ENCODE measurements around the gene ZNF598.
"Not testable (repeated sequence)": the region's sequence is repeated elsewhere in the genome, so short reads cannot be mapped to it uniquely, and the experiment has no call there.

Gene ZNF598

GRCh38 chr16:1971796-1972489, 37.7 kb downstream of the ZNF598 start, which contains the start of gene TBL3:
Gene TBL3, plus strand, starts transcription at chr16:1972053. Its CDS starts 112 bp downstream, at chr16:1972165.
- Histone ChIP-seq H3K4me3 (ENCODE audit: low read depth, low read length) (peak within 1 kb of the TSS; percentile 97), H3K9ac (ENCODE audit: low read depth, low read length) (peak within 1 kb of the TSS; percentile 89), H3K9me3 (ENCODE audit: control insufficient read depth, insufficient read depth, low read length) (no peaks in the 10 kb centered on the region), H3K4me1 (ENCODE audit: control insufficient read depth, insufficient read depth, low read length) (no peaks in the 10 kb centered on the region), H3K27me3 (ENCODE audit: control insufficient read depth, insufficient read depth, low read length) (no peaks in the 10 kb centered on the region), H3K36me3 (ENCODE audit: control insufficient read depth, insufficient read depth, low read length) (peaks cover 30% of the 10 kb centered on the region)

GRCh38 chr16:1968146-1968953, 41.3 kb downstream of the ZNF598 start:
- no peaks in the 10 kb centered on the region for H3K9me3 ChIP-seq (ENCODE audit: control insufficient read depth, insufficient read depth, low read length)
- H3K27me3 ChIP-seq (ENCODE audit: control insufficient read depth, insufficient read depth, low read length): no peaks in the 10 kb centered on the region
- peaks cover 9% of the 10 kb centered on the region for H3K36me3 ChIP-seq (ENCODE audit: control insufficient read depth, insufficient read depth, low read length)
- H3K9ac ChIP-seq (ENCODE audit: low read depth, low read length): no peak overlapping the region
- no peak overlapping the region for H3K4me3 ChIP-seq (ENCODE audit: low read depth, low read length)
- peaks cover 2% of the 10 kb centered on the region for H3K4me1 ChIP-seq (ENCODE audit: control insufficient read depth, insufficient read depth, low read length)

- Histone ChIP-seq H3K36me3 (ENCODE audit: control insufficient read depth, insufficient read depth, low read length) (peaks cover 27% of the 10 kb centered on the region), H3K4me3 (ENCODE audit: low read depth, low read length) (peak within 1 kb of the TSS; percentile 87), H3K4me1 (ENCODE audit: control insufficient read depth, insufficient read depth, low read length) (peaks cover 2% of the 10 kb centered on the region), H3K9ac (ENCODE audit: low read depth, low read length) (peak within 1 kb of the TSS; percentile 93), H3K27me3 (ENCODE audit: control insufficient read depth, insufficient read depth, low read length) (no peaks in the 10 kb centered on the region), H3K9me3 (ENCODE audit: control insufficient read depth, insufficient read depth, low read length) (no peaks in the 10 kb centered on the region)
These were observed 43.2 kb downstream of the ZNF598 start, which contains the start of gene RNF151 for GRCh38 chr16:1966460-1966859. Gene RNF151, plus strand, starts transcription at chr16:1966856. Its CDS starts 26 bp downstream, at chr16:1966882.

GRCh38 chr16:1965396-1966001, 44.1 kb downstream of the ZNF598 start:
- peak overlapping the region; percentile 87 for H3K4me3 ChIP-seq (ENCODE audit: low read depth, low read length)
- H3K9me3 ChIP-seq (ENCODE audit: control insufficient read depth, insufficient read depth, low read length): no peaks in the 10 kb centered on the region
- H3K27me3 ChIP-seq (ENCODE audit: control insufficient read depth, insufficient read depth, low read length): no peaks in the 10 kb centered on the region
- H3K4me1 ChIP-seq (ENCODE audit: control insufficient read depth, insufficient read depth, low read length): peaks cover 6% of the 10 kb centered on the region
- H3K36me3 ChIP-seq (ENCODE audit: control insufficient read depth, insufficient read depth, low read length): peaks cover 27% of the 10 kb centered on the region
- H3K9ac ChIP-seq (ENCODE audit: low read depth, low read length): peak overlapping the region; percentile 93

GRCh38 chr16:1964506-1965395, 44.9 kb downstream of the ZNF598 start, which contains the start of gene RPS2:
Gene RPS2, minus strand, starts transcription at chr16:1964826. Its CDS starts 201 bp downstream, at chr16:1964625.
- Histone ChIP-seq H3K9me3 (ENCODE audit: control insufficient read depth, insufficient read depth, low read length) (no peaks in the 10 kb centered on the region), H3K36me3 (ENCODE audit: control insufficient read depth, insufficient read depth, low read length) (peaks cover 27% of the 10 kb centered on the region), H3K27me3 (ENCODE audit: control insufficient read depth, insufficient read depth, low read length) (no peaks in the 10 kb centered on the region), H3K4me1 (ENCODE audit: control insufficient read depth, insufficient read depth, low read length) (peaks cover 6% of the 10 kb centered on the region), H3K4me3 (ENCODE audit: low read depth, low read length) (peak within 1 kb of the TSS; percentile 87), H3K9ac (ENCODE audit: low read depth, low read length) (peak within 1 kb of the TSS; percentile 96)

GRCh38 chr16:1963806-1964505, 45.7 kb downstream of the ZNF598 start:
- H3K9me3 ChIP-seq (ENCODE audit: control insufficient read depth, insufficient read depth, low read length): no peaks in the 10 kb centered on the region
- peak overlapping the region; percentile 96 for H3K9ac ChIP-seq (ENCODE audit: low read depth, low read length)
- no peaks in the 10 kb centered on the region for H3K27me3 ChIP-seq (ENCODE audit: control insufficient read depth, insufficient read depth, low read length)
- peaks cover 27% of the 10 kb centered on the region for H3K36me3 ChIP-seq (ENCODE audit: control insufficient read depth, insufficient read depth, low read length)
- peaks cover 6% of the 10 kb centered on the region for H3K4me1 ChIP-seq (ENCODE audit: control insufficient read depth, insufficient read depth, low read length)
- peak overlapping the region; percentile 87 for H3K4me3 ChIP-seq (ENCODE audit: low read depth, low read length)

- peaks cover 27% of the 10 kb centered on the region for H3K36me3 ChIP-seq (ENCODE audit: control insufficient read depth, insufficient read depth, low read length)
- peak overlapping the region; percentile 30 for H3K4me3 ChIP-seq (ENCODE audit: low read depth, low read length)
- peak overlapping the region; percentile 96 for H3K9ac ChIP-seq (ENCODE audit: low read depth, low read length)
- H3K9me3 ChIP-seq (ENCODE audit: control insufficient read depth, insufficient read depth, low read length); H3K4me1 ChIP-seq (ENCODE audit: control insufficient read depth, insufficient read depth, low read length); H3K27me3 ChIP-seq (ENCODE audit: control insufficient read depth, insufficient read depth, low read length): not testable (repeated sequence)
These were observed 47.2 kb downstream of the ZNF598 start for GRCh38 chr16:1962161-1963153.

GRCh38 chr16:1961651-1962067, 48.0 kb downstream of the ZNF598 start:
- Histone ChIP-seq H3K4me1 (ENCODE audit: control insufficient read depth, insufficient read depth, low read length) (peaks cover 6% of the 10 kb centered on the region), H3K27me3 (ENCODE audit: control insufficient read depth, insufficient read depth, low read length) (no peaks in the 10 kb centered on the region), H3K9me3 (ENCODE audit: control insufficient read depth, insufficient read depth, low read length) (no peaks in the 10 kb centered on the region), H3K9ac (ENCODE audit: low read depth, low read length) (no peak overlapping the region), H3K4me3 (ENCODE audit: low read depth, low read length) (no peak overlapping the region), H3K36me3 (ENCODE audit: control insufficient read depth, insufficient read depth, low read length) (peaks cover 27% of the 10 kb centered on the region)

- H3K4me1 ChIP-seq (ENCODE audit: control insufficient read depth, insufficient read depth, low read length): peaks cover 6% of the 10 kb centered on the region
- no peaks in the 10 kb centered on the region for H3K27me3 ChIP-seq (ENCODE audit: control insufficient read depth, insufficient read depth, low read length)
- peak overlapping the region; percentile 60 for H3K4me3 ChIP-seq (ENCODE audit: low read depth, low read length)
- peak overlapping the region; percentile 74 for H3K9ac ChIP-seq (ENCODE audit: low read depth, low read length)
- no peaks in the 10 kb centered on the region for H3K9me3 ChIP-seq (ENCODE audit: control insufficient read depth, insufficient read depth, low read length)
- peaks cover 27% of the 10 kb centered on the region for H3K36me3 ChIP-seq (ENCODE audit: control insufficient read depth, insufficient read depth, low read length)
These were observed 48.7 kb downstream of the ZNF598 start for GRCh38 chr16:1960665-1961630.
